AG09309 (cell line): Measurements from ENCODE around the gene ZSCAN26.
A peak's percentile ranks its signal among the peaks of the same experiment; 100 is the strongest.

Source experiments
- DNase-seq: peaks from one replicate; pipeline ENCODE4 v3.0.0-alpha.2; 2010; ENCODE audit warnings: low read depth
- H3K4me3 ChIP-seq: 2 replicates; pipeline ENCODE4 v1.5.1; 2011; ENCODE audit warnings: mild to moderate bottlenecking, low read depth, low read length, moderate library complexity; ENCODE audit not compliant: control insufficient read depth
- TF ChIP-seq, protein P1 (sequence below): IDR thresholded peaks from 2 replicates; pipeline ENCODE4 v1.5.1; 2011; ENCODE audit warnings: mild to moderate bottlenecking, low read depth, low read length, inconsistent platforms; ENCODE audit not compliant: insufficient read depth, control insufficient read depth; ENCODE audit errors: missing control alignments

The ZSCAN26 gene

DNA sequence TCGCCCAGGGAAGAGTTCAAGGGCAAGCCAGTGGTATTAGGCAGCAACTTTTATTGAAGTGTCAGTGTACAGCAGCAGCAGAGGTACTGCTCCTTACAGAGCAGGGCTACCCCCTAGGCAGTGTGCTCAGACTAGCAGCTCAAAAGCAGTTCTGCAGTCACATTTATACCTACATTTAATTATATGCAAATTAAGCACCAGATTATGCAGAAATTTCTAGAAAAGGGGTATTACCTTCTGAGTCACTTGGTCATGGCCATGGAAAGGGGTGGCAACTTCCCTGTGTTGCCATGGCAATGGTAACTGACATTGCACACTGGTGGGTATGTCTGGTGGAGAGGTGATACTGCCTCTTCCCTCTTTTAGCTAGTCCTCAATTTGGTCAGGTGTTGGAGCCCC, 12.8 kb upstream of the ZSCAN26 start:
- DNase-seq, result no peak
- H3K4me3 ChIP-seq, result no peak overlapping the region
- TF ChIP-seq, protein P1, sequence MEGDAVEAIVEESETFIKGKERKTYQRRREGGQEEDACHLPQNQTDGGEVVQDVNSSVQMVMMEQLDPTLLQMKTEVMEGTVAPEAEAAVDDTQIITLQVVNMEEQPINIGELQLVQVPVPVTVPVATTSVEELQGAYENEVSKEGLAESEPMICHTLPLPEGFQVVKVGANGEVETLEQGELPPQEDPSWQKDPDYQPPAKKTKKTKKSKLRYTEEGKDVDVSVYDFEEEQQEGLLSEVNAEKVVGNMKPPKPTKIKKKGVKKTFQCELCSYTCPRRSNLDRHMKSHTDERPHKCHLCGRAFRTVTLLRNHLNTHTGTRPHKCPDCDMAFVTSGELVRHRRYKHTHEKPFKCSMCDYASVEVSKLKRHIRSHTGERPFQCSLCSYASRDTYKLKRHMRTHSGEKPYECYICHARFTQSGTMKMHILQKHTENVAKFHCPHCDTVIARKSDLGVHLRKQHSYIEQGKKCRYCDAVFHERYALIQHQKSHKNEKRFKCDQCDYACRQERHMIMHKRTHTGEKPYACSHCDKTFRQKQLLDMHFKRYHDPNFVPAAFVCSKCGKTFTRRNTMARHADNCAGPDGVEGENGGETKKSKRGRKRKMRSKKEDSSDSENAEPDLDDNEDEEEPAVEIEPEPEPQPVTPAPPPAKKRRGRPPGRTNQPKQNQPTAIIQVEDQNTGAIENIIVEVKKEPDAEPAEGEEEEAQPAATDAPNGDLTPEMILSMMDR, result no peak

DNA sequence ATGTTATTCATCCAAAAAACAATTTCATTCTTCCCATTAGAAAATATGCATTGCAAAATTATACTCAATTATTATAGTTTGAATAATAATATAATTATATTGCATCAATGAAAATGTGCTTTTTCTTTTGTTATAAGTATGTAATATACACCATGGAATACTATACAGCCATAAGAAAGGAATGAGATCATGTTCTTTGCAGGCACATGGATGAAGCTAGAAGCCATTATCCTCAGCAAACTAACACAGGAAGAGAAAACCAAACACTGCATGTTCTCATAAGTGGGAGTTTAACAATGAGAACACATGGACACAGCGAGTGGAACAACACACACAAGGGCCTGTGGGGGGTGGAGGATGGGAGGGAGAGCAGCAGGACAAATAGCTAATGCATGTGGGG, 9.9 kb upstream of the ZSCAN26 start:
- no peak overlapping the region for H3K4me3 ChIP-seq
- no peak for DNase-seq
- TF ChIP-seq, protein P1, result no peak

DNA sequence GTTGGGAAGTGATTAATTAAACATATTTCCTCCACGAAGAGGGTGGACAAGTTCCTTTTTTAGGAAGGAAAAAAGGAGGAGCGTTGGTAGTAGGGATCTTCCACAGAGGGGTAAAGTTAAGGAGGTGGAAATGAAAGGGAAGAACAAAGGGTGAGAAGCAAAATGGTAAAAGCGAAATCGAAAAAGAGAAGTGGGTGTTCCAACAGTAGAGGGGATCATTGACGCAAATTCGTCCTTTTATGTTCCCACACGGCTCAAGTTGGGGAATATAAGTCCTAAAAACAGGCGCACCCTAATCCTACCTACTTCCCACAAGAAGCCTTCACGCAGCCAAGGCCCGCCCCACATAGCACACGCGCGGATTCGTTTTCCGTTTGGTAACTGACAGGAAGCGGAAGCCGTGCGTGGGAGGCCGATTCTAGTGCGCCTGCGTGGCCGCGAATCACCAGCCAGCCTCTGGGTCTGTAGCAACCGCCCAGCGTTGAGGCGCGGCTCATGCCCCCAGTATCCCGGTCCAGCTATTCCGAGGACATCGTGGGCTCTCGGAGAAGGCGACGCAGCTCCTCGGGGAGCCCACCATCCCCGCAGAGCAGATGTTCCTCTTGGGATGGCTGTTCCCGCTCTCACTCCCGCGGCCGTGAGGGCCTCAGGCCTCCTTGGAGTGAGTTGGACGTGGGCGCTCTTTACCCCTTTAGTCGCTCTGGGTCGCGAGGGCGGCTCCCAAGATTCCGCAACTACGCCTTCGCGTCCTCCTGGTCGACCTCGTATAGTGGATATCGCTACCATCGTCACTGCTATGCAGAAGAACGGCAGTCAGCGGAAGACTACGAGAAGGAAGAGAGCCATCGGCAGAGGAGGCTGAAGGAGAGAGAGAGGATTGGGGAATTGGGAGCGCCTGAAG, 7.8 kb upstream of the ZSCAN26 start, which contains the start of gene NKAPL:
Gene NKAPL (plus strand): TSS at position 421 of the 901 bp plus-strand sequence. CDS start 75 bp downstream, at position 496.
- peak within 1 kb of the TSS; percentile 24 for H3K4me3 ChIP-seq
- TF ChIP-seq, protein P1, result no peak
- DNase-seq, result no peak

DNA sequence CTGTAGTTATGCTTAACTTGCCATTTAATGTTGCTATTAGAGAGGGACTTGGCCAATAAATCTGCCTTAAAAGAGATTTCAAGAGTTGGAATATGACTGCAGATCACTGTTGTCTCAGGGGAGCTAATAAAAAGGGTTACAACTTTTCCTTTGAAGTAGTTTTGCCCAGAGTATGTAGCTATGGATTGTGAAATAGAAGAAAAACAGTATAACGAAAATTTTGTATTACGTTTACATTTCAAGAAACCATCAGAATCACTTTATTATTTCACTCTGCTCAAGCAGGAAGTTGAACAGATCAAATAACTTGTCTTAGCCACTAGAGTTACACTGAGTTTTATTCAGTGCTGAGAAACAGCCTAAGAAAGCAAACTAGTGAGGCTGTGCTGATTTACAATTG, 3.0 kb upstream of the ZSCAN26 start:
- DNase-seq, result no peak
- H3K4me3 ChIP-seq, result no peak overlapping the region
- TF ChIP-seq, protein P1, result no peak

DNA sequence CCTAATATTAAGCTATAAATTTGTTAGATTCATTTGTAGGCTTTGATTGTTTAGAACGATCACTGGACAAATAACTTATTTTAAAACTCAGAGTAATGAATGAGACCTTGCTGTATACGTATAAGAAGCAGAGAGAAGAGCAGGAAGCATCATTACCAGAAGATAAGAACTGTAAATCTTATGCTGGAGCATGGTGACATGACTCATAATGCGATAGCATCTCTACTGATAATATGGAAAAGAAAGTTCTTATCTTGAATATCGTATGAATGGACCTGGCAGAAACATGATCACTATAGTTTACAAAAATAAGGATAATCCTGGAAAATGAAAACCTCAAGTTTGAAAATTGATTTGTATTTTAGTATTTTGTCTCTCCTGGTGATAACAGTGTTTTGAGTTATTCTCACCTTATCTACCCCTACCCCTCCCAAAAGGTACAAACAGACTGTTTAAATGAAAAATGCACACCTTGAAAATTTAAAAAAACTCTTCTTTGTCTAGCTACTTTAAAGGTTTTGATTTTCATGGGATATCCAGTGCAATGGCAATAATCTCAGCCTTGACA, 2.0 kb upstream of the ZSCAN26 start:
- TF ChIP-seq, protein P1, result no peak
- no peak for DNase-seq
- no peak overlapping the region for H3K4me3 ChIP-seq

DNA sequence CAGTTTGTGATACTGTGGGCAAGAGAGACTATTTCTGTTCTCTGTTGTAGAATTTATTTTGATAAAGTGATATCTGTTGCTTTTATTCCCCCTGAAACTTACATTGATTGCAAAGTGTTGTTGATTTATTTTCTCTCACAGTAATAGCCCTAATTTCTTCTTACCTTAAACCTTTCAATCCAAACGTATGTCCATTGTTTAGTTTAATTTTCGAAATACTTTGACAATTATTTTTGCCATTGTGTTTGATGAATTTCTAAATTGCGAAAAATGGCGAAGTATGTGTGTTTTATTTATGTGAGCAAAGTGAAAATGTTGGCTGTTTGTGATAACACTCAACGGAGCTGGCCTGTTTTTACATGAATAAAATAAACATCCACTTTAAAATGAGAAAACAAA, 381 bp upstream of the ZSCAN26 start:
- TF ChIP-seq, protein P1, result no peak
- no peak for DNase-seq
- peak overlapping the region; percentile 90 for H3K4me3 ChIP-seq
